ENCODE data around the gene EIF4E3.

EIF4E3 gene

DNA sequence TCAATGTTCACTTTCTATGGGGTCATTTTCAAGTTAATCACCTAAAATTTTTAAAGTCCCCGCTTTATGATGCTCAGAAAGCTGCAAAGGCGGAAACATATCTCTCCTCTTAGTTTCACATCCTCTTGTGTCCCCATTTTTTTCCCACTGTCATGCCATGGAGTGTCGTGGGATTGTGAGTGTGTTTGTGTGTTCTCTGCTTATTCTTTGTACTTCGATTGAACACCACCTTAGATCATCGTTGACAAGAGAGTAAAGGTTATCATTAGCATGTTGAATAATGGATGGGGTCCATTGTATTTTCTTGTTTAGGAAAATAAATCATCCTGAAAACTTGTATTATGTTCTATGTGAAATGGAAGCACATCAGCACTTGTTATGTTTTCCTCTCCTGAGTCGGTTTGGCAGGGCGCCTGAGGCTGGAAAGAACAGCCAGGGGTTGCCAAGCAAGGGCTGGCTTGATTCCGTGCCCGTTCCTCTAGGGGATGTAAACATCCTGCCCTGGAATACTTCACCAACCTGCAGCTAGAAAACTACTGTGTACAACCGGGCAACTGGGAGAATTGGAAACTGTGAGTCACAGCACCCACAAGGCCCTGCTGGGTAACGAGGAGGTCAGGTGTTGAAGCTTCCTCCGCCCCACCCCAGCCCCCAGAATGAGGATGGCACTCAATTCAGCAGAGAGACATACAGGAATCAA lies 67.2 kb downstream of the EIF4E3 start:
- Histone ChIP-seq H3K9me3 (ENCODE audit: control insufficient read depth, insufficient read depth, low read length) (no peaks in the 10 kb centered on the region), H3K9ac (ENCODE audit: low read depth, low read length) (no peak overlapping the region), H3K4me1 (ENCODE audit: insufficient read depth, low read length) (peaks cover 17% of the 10 kb centered on the region), H3K36me3 (ENCODE audit: insufficient read depth, low read length) (no peaks in the 10 kb centered on the region)

DNA sequence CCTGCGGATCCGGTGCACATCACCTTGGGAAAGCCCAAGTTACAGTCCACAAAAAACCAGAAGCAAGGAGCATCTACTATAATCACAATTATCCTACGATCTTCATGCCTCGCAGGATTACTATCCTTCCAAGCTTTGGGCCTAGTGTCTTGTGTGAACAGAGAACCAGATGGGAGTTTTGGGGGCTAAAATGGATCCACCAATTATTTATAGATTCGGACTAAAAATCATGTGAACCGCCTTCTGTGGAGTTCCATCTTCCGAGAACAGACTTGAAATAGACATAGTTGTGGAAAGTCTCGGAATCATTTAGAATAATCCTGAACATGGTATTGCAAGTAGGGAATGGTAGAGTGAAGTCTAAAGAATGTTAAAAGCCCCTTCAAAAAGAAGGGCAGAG lies 70.1 kb downstream of the EIF4E3 start:
- Histone ChIP-seq H3K9me3 (ENCODE audit: control insufficient read depth, insufficient read depth, low read length) (no peaks in the 10 kb centered on the region), H3K9ac (ENCODE audit: low read depth, low read length) (no peak overlapping the region), H3K36me3 (ENCODE audit: insufficient read depth, low read length) (no peaks in the 10 kb centered on the region), H3K4me1 (ENCODE audit: insufficient read depth, low read length) (peaks cover 27% of the 10 kb centered on the region)

DNA sequence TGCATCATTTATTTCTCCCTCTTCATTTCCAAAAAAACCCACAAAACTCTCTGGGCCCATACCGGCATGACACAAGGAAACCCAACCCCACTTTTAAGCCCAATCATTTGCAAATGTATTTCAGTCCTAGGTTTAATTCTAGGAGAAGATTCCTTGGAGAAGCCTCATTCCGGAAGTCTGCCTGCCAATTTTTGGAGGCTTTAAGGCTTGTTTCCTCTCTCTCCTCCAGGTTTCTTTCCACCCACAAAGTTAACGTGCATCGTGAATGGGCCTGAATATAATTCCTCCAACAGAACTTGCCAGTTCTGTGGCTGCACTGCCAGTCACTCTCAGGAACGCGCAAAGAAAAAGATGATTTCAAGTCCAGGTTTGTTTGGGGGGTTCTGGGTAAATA lies 71.8 kb downstream of the EIF4E3 start:
- no peaks in the 10 kb centered on the region for H3K36me3 ChIP-seq (ENCODE audit: insufficient read depth, low read length)
- H3K9ac ChIP-seq (ENCODE audit: low read depth, low read length), result no peak overlapping the region
- H3K9me3 ChIP-seq (ENCODE audit: control insufficient read depth, insufficient read depth, low read length), result no peaks in the 10 kb centered on the region
- H3K4me1 ChIP-seq (ENCODE audit: insufficient read depth, low read length), result peaks cover 27% of the 10 kb centered on the region

DNA sequence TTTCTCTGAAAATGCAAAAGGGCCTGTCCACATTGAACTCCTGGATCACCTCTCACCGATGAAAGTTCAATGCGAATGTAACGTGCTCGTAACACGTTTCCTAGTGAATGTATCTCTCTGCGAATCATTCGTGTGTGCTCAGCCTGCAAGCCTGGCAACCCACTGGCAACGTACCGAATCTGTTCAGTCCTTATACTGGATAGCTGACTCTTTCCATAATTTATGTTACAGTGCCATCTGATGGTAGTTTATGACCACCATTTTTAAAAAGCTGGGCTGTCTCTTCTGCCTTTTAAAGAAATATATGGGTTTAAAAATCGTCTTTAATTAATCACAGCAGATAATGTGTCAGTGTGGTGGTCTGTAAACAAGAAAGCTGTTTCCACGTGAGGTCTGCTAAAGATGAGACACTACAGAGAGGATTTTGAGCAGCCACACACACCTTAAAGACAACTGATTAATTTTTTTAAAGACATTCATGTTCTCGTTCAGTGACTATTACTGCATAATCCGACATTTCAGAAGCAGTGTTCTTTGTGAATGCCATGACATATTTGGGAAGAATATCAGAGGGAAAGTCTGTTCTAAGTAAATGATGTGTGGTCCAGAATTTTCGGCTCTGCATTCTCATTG lies 72.3 kb downstream of the EIF4E3 start:
- Histone ChIP-seq H3K4me1 (ENCODE audit: insufficient read depth, low read length) (peaks cover 27% of the 10 kb centered on the region), H3K9ac (ENCODE audit: low read depth, low read length) (no peak overlapping the region), H3K36me3 (ENCODE audit: insufficient read depth, low read length) (no peaks in the 10 kb centered on the region), H3K9me3 (ENCODE audit: control insufficient read depth, insufficient read depth, low read length) (no peaks in the 10 kb centered on the region)

GRCh38 chr3:71651625-71652024 lies 73.6 kb downstream of the EIF4E3 start:
- no peaks in the 10 kb centered on the region for H3K9me3 ChIP-seq (ENCODE audit: control insufficient read depth, insufficient read depth, low read length)
- H3K9ac ChIP-seq (ENCODE audit: low read depth, low read length), result no peak overlapping the region
- peaks cover 27% of the 10 kb centered on the region for H3K4me1 ChIP-seq (ENCODE audit: insufficient read depth, low read length)
- H3K36me3 ChIP-seq (ENCODE audit: insufficient read depth, low read length), result no peaks in the 10 kb centered on the region

DNA sequence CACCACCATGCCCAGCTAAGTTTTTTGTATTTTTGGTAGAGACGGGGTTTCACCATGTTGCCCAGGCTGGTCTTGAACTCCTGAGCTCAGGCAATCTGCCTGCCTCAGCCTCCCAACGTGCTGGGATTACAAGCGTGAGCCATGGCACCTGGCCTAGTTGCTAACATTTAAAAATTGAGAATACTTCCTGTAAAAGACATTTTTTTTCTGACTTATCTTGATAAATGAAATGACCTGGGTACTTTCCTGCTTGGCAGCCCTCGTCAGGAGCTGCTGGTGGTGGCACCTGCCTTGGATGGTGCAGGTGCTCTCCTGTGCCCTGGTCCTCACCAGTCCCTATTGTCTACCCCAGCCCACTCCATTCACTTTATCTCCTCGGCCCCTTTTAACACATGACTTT lies 74.8 kb downstream of the EIF4E3 start:
- no peaks in the 10 kb centered on the region for H3K36me3 ChIP-seq (ENCODE audit: insufficient read depth, low read length)
- no peak overlapping the region for H3K9ac ChIP-seq (ENCODE audit: low read depth, low read length)
- H3K4me1 ChIP-seq (ENCODE audit: insufficient read depth, low read length), result peaks cover 27% of the 10 kb centered on the region
- no peaks in the 10 kb centered on the region for H3K9me3 ChIP-seq (ENCODE audit: control insufficient read depth, insufficient read depth, low read length)

GRCh38 chr3:71649757-71650156 lies 75.4 kb downstream of the EIF4E3 start:
- Histone ChIP-seq H3K9ac (ENCODE audit: low read depth, low read length) (no peak overlapping the region), H3K36me3 (ENCODE audit: insufficient read depth, low read length) (no peaks in the 10 kb centered on the region), H3K4me1 (ENCODE audit: insufficient read depth, low read length) (peaks cover 33% of the 10 kb centered on the region), H3K9me3 (ENCODE audit: control insufficient read depth, insufficient read depth, low read length) (no peaks in the 10 kb centered on the region)

DNA sequence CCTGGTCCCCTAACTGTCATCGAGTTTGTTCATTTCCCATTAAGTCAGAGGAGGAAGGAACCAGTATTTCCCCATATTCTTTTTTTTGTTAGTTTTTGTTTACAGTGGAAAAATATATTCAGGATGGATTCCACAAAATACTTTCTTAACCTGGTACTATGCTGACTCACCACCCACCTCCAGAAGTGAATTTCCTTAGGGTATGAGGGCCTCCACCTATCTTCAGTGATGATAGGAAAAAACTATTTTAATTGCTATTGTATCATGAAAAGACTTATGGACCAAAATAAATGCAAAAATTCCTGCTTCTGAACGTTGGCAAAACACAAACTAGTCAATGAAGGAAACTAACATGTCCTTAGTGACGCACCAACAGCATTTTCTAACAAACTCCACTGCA lies 77.5 kb downstream of the EIF4E3 start:
- H3K4me1 ChIP-seq (ENCODE audit: insufficient read depth, low read length), result peaks cover 16% of the 10 kb centered on the region; the same call in 1 of the 2 replicates
- H3K9me3 ChIP-seq (ENCODE audit: control insufficient read depth, insufficient read depth, low read length), result no peaks in the 10 kb centered on the region
- no peaks in the 10 kb centered on the region for H3K36me3 ChIP-seq (ENCODE audit: insufficient read depth, low read length)
- no peak overlapping the region for H3K9ac ChIP-seq (ENCODE audit: low read depth, low read length)

DNA sequence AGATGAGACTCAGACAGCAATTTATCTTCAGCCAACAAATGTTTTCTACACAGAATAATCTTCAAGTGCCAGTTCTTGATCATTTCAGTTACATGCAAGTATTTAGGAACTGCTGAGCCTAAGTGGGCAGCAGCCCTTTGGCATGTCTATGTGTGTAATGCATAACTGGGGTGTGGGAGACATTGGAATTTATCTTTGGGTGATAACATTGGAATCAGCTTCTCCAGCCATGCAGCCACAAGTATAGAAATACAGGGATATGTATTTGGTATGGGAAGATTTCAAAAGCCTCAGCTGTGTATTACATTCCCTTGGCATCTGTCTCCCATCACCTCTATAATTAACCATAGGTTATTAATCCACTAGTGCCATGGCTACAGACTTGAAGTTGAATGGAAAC lies 78.2 kb downstream of the EIF4E3 start:
- H3K9me3 ChIP-seq (ENCODE audit: control insufficient read depth, insufficient read depth, low read length), result no peaks in the 10 kb centered on the region
- no peaks in the 10 kb centered on the region for H3K36me3 ChIP-seq (ENCODE audit: insufficient read depth, low read length)
- no peak overlapping the region for H3K9ac ChIP-seq (ENCODE audit: low read depth, low read length)
- H3K4me1 ChIP-seq (ENCODE audit: insufficient read depth, low read length), result peaks cover 9% of the 10 kb centered on the region; the same call in 1 of the 2 replicates

DNA sequence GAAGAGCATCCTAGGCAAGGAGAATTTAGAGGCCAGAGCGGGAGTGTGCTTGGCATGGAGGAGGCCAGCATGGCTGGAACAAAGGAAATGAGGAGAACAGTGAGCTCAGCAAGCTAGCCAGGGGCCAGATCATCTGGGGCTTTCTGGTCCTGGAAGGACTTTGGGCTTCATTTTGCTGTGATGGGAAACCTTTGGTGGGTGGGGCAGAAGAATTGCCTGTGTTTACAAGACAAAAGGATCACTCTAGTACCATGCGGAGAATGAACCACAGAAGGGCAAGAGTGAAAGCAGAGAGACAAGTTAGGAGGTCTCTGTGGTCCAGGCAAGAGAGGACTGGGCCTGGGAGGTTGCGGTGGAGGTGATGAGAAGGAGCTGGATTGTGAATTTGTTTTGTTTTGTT lies 80.1 kb downstream of the EIF4E3 start:
- peaks cover 8% of the 10 kb centered on the region; the same call in 1 of the 2 replicates for H3K4me1 ChIP-seq (ENCODE audit: insufficient read depth, low read length)
- H3K36me3 ChIP-seq (ENCODE audit: insufficient read depth, low read length), result no peaks in the 10 kb centered on the region
- H3K9ac ChIP-seq (ENCODE audit: low read depth, low read length), result no peak overlapping the region
- H3K9me3 ChIP-seq (ENCODE audit: control insufficient read depth, insufficient read depth, low read length), result no peaks in the 10 kb centered on the region

DNA sequence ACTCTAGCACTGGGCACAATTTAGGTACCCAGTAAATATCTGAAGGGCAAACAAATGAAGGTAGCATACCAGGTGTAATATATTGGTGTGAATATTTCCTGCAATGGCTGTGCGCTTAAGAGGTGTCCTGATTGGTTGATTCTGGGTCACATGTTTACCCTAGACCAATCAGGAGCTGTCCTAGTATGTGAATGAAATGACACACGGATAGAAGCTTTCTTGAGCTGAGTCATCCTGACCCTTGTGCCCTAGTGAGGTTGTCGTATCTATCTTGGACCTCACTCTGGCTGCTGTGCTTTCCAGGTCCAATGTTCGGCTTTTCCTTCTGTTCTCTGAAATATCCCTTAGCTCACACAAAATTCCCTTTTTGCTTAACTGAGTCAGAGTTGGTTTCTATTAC lies 83.5 kb downstream of the EIF4E3 start:
- peaks cover 8% of the 10 kb centered on the region; the same call in 1 of the 2 replicates for H3K4me1 ChIP-seq (ENCODE audit: insufficient read depth, low read length)
- H3K9me3 ChIP-seq (ENCODE audit: control insufficient read depth, insufficient read depth, low read length), result no peaks in the 10 kb centered on the region
- H3K36me3 ChIP-seq (ENCODE audit: insufficient read depth, low read length), result no peaks in the 10 kb centered on the region
- H3K9ac ChIP-seq (ENCODE audit: low read depth, low read length), result no peak overlapping the region

- Histone ChIP-seq H3K36me3 (ENCODE audit: insufficient read depth, low read length) (no peaks in the 10 kb centered on the region), H3K9ac (ENCODE audit: low read depth, low read length) (no peak overlapping the region), H3K4me1 (ENCODE audit: insufficient read depth, low read length) (peaks cover 8% of the 10 kb centered on the region; the same call in 1 of the 2 replicates), H3K9me3 (ENCODE audit: control insufficient read depth, insufficient read depth, low read length) (no peaks in the 10 kb centered on the region)
Observed at GRCh38 chr3:71640331-71640983, 84.7 kb downstream of the EIF4E3 start.

DNA sequence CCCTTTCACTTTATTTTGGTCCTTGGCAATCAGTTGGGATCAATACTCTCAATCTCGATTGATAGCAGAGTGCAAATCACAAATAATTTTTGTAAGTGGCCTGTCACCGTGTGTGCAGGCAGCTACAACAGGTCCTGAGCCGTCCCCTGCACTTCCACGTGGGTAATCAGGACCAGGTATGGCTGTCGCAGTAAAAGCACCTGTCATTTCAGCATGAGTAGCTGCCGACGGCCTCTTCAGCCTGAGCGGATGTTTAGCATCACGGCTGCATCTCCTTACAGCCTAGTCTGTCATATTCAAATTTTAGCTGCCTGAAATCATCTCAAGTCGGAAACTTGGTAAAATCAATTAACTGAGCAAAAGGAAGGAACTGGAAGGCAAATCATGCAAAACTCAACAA lies 88.7 kb downstream of the EIF4E3 start:
- Histone ChIP-seq H3K9ac (ENCODE audit: low read depth, low read length) (no peak overlapping the region), H3K36me3 (ENCODE audit: insufficient read depth, low read length) (no peaks in the 10 kb centered on the region), H3K9me3 (ENCODE audit: control insufficient read depth, insufficient read depth, low read length) (no peaks in the 10 kb centered on the region; the same call in 1 of the 2 replicates), H3K4me1 (ENCODE audit: insufficient read depth, low read length) (no peaks in the 10 kb centered on the region)

- H3K9me3 ChIP-seq (ENCODE audit: control insufficient read depth, insufficient read depth, low read length), result no peaks in the 10 kb centered on the region; the same call in 1 of the 2 replicates
- no peaks in the 10 kb centered on the region for H3K36me3 ChIP-seq (ENCODE audit: insufficient read depth, low read length)
- no peak overlapping the region for H3K9ac ChIP-seq (ENCODE audit: low read depth, low read length)
- H3K4me1 ChIP-seq (ENCODE audit: insufficient read depth, low read length), result no peaks in the 10 kb centered on the region
Observed at GRCh38 chr3:71636001-71636400, 89.2 kb downstream of the EIF4E3 start.

DNA sequence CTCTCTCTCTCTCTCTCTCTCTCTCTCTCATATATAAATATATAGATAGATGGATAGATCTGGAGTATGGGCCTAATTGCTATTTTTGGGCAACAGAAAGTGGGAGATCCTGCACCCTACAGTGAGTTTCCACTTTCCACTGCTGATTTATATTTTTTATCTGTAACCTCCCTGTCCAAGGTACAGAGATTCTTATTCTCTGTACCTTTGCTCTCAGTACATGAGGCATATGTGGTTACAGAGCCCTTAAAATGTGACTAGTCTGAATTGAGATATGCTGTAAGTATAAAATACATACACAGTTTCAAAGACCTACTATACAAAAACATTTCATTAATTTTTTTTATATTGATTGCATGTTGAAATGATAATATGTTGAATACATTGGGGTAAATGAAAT lies 90.5 kb downstream of the EIF4E3 start:
- no peak overlapping the region for H3K9ac ChIP-seq (ENCODE audit: low read depth, low read length)
- H3K4me1 ChIP-seq (ENCODE audit: insufficient read depth, low read length), result no peaks in the 10 kb centered on the region
- no peaks in the 10 kb centered on the region for H3K36me3 ChIP-seq (ENCODE audit: insufficient read depth, low read length)
- no peaks in the 10 kb centered on the region; the same call in 1 of the 2 replicates for H3K9me3 ChIP-seq (ENCODE audit: control insufficient read depth, insufficient read depth, low read length)

Data from ES-I3 (cell line).